Caco-2 (cell line): ENCODE data around the gene ASTE1. TPM values are rescaled to one million over a fixed set of nuclear protein-coding genes. Genes with fewer than 3 reads are reported as not detected.
A peak's percentile ranks its signal among the peaks of the same experiment; 100 is the strongest.

Source experiments
- BruUV-seq: library from RNA; stranded (reverse); fragments of 400-500 nt; replicated peaks from 2 replicates; lab custom pipeline; 2021; lab: Mats Ljungman, UMichigan
- CTCF ChIA-PET: fragments of 300-600 bp; sonication (Branson Sonifier 250); formaldehyde crosslinking; loops from one replicate; lab custom pipeline; 2022; ENCODE audit warnings: antibody characterized with exemption; lab: Charles Lee
- POLR2A ChIA-PET: fragments of 300-600 bp; sonication (Branson Sonifier 250); formaldehyde crosslinking; loops from one replicate; lab custom pipeline; 2022; ENCODE audit warnings: antibody characterized with exemption; lab: Charles Lee
- DNase-seq, 2 experiments: peaks; one replicate each; pipeline versions ENCODE4 v3.0.0 to v3.0.0-alpha.2; 2020 to 2022
- H3K27me3 ChIP-seq: replicated peaks from 2 replicates; pipeline ENCODE4 v1.6.0; 2011; ENCODE audit warnings: low read length; ENCODE audit not compliant: control insufficient read depth, insufficient read depth
- H3K36me3 ChIP-seq: 2 replicates; pipeline ENCODE4 v1.5.1; 2011; ENCODE audit warnings: low read length; ENCODE audit not compliant: control insufficient read depth, insufficient read depth
- H3K4me1 ChIP-seq: fragments of 250-450 bp; sonication (Bioruptor Pico); 2 replicates; pipeline ENCODE4 v1.5.1; 2020; ENCODE audit warnings: mild to moderate bottlenecking
- H3K4me3 ChIP-seq: 2 replicates; pipeline ENCODE4 v1.5.1; 2011; ENCODE audit warnings: low read depth, mild to moderate bottlenecking, control low read depth, low read length
- H3K9me3 ChIP-seq: fragments of 250-450 bp; sonication (Bioruptor Pico); 2 replicates; pipeline ENCODE4 v1.5.1; 2020; ENCODE audit warnings: mild to moderate bottlenecking, moderate library complexity
- H3K27ac Mint-ChIP-seq: one replicate; pipeline ENCODE4 v1.8.0; 2022; ENCODE audit warnings: mixed read lengths; ENCODE audit not compliant: unreplicated experiment
- H3K27me3 Mint-ChIP-seq: one replicate; pipeline ENCODE4 v1.8.0; 2022; ENCODE audit warnings: mixed read lengths; ENCODE audit not compliant: insufficient read depth, unreplicated experiment
- H3K36me3 Mint-ChIP-seq: one replicate; pipeline ENCODE4 v1.8.0; 2022; ENCODE audit warnings: mild to moderate bottlenecking, mixed read lengths; ENCODE audit not compliant: insufficient read depth, unreplicated experiment
- H3K4me1 Mint-ChIP-seq: one replicate; pipeline ENCODE4 v1.8.0; 2022; ENCODE audit warnings: low read depth, mixed read lengths; ENCODE audit not compliant: unreplicated experiment
- H3K4me3 Mint-ChIP-seq: one replicate; pipeline ENCODE4 v1.8.0; 2022; ENCODE audit warnings: mild to moderate bottlenecking, moderate library complexity, mixed read lengths; ENCODE audit not compliant: unreplicated experiment
- H3K9me3 Mint-ChIP-seq: one replicate; pipeline ENCODE4 v1.8.0; 2022; ENCODE audit warnings: mixed read lengths; ENCODE audit not compliant: unreplicated experiment
- CTCF ChIP-seq, 2 experiments: fragments of 200-600 bp in 1 of 2; IDR thresholded peaks; 1 replicate in 1 of 2; 2 replicates in 1 of 2; pipeline versions ENCODE4 v1.5.1 to v1.8.0; 2011 to 2022; ENCODE audit warnings: antibody characterized with exemption in 1 of 2, control low read depth in 1 of 2, inconsistent platforms in 1 of 2, low read depth in 1 of 2, low read length in 1 of 2, mild to moderate bottlenecking in 1 of 2, moderate library complexity in 1 of 2; ENCODE audit not compliant: insufficient read depth in 1 of 2, severe bottlenecking in 1 of 2, unreplicated experiment in 1 of 2
- intact Hi-C: fragments of 100-400 bp; cut with micrococcal nuclease; formaldehyde crosslinking; loops from one replicate; pipeline ENCODE4 v1.10.0; 2022; ENCODE audit not compliant: unreplicated experiment
- total RNA-seq: library from RNA; stranded (reverse); gene quantifications from 2 replicates; pipeline ENCODE4 v1.2.3, GENCODE V29; 2022

ASTE1 gene
- total RNA-seq, 1 experiment from 2014 or later, result 11.0 TPM

- no peak overlapping the region for H3K4me3 Mint-ChIP-seq
- CTCF ChIA-PET, result no interaction called here
- intact Hi-C loops, result no loop called here
Measured at GRCh38 chr3:130971208-130971607, 55.4 kb downstream of the ASTE1 start.

GRCh38 chr3:130969621-130970020, 57.0 kb downstream of the ASTE1 start:
- H3K36me3 Mint-ChIP-seq, result peaks cover 40% of the 10 kb centered on the region
- H3K36me3 ChIP-seq, result no peaks in the 10 kb centered on the region
- peaks cover 32% of the 10 kb centered on the region for H3K4me1 Mint-ChIP-seq
- peak in 1 of 2 experiments; percentile 3 for DNase-seq
- no peak for TF ChIP-seq CTCF (IDR thresholded peaks at IDR 0.05; ENCODE audit: insufficient read depth in 1 of 2, low read depth in 1 of 2, low read length in 1 of 2, severe bottlenecking in 1 of 2, unreplicated experiment in 1 of 2)
- ChIA-PET POLR2A (no interaction called here), CTCF (no interaction called here)
- no peaks in the 10 kb centered on the region for H3K9me3 ChIP-seq
- H3K27me3 ChIP-seq, result no peaks in the 10 kb centered on the region
- BruUV-seq, result no TSS peak
- no peaks in the 10 kb centered on the region for H3K27me3 Mint-ChIP-seq
- intact Hi-C loops, result loop anchor here (5.0 kb wide), 1 partner anchor 48 kb away; no protein-coding TSS in a partner anchor
- no peak overlapping the region for H3K4me3 ChIP-seq
- H3K27ac Mint-ChIP-seq, result peak overlapping the region; percentile 94
- H3K4me1 ChIP-seq, result peaks cover 37% of the 10 kb centered on the region
- no peaks in the 10 kb centered on the region for H3K9me3 Mint-ChIP-seq
- H3K4me3 Mint-ChIP-seq, result no peak overlapping the region

More at GRCh38 chr3:130971208-130971607, 55.4 kb downstream of the ASTE1 start:
- Mint-ChIP-seq H3K4me1 (peaks cover 22% of the 10 kb centered on the region), H3K27me3 (no peaks in the 10 kb centered on the region), H3K9me3 (no peaks in the 10 kb centered on the region), H3K36me3 (peaks cover 34% of the 10 kb centered on the region), H3K27ac (no peak overlapping the region)
- Histone ChIP-seq H3K36me3 (no peaks in the 10 kb centered on the region), H3K4me3 (no peak overlapping the region), H3K4me1 (peaks cover 37% of the 10 kb centered on the region), H3K27me3 (no peaks in the 10 kb centered on the region), H3K9me3 (no peaks in the 10 kb centered on the region)
- no peak for TF ChIP-seq CTCF (IDR thresholded peaks at IDR 0.05; ENCODE audit: insufficient read depth in 1 of 2, low read depth in 1 of 2, low read length in 1 of 2, severe bottlenecking in 1 of 2, unreplicated experiment in 1 of 2)
- no TSS peak for BruUV-seq
- DNase-seq, result no peak
- POLR2A ChIA-PET, result no interaction called here

- Mint-ChIP-seq H3K27ac (peak overlapping the region; percentile 83), H3K4me1 (peaks cover 32% of the 10 kb centered on the region), H3K4me3 (peak overlapping the region; percentile 29), H3K27me3 (no peaks in the 10 kb centered on the region), H3K9me3 (no peaks in the 10 kb centered on the region), H3K36me3 (peaks cover 37% of the 10 kb centered on the region)
- Histone ChIP-seq H3K9me3 (no peaks in the 10 kb centered on the region), H3K36me3 (no peaks in the 10 kb centered on the region), H3K27me3 (no peaks in the 10 kb centered on the region), H3K4me1 (peaks cover 51% of the 10 kb centered on the region), H3K4me3 (no peak overlapping the region)
- ChIA-PET CTCF (no interaction called here), POLR2A (no interaction called here)
- no TSS peak for BruUV-seq
- peak in 1 of 2 experiments; percentile 5 for DNase-seq
- no peak for TF ChIP-seq CTCF (IDR thresholded peaks at IDR 0.05; ENCODE audit: insufficient read depth in 1 of 2, low read depth in 1 of 2, low read length in 1 of 2, severe bottlenecking in 1 of 2, unreplicated experiment in 1 of 2)
- intact Hi-C loops, result loop anchor here (5.0 kb wide), 1 partner anchor 49 kb away; no protein-coding TSS in a partner anchor
Measured at GRCh38 chr3:130968221-130968620, 58.4 kb downstream of the ASTE1 start.
